Right atrium auricular region (tissue), 2 donors: ENCODE results near the gene ZNF423. TPM values are rescaled to one million over a fixed set of nuclear protein-coding genes. Genes with fewer than 3 reads are reported as not detected.

ENCODE experiments used
- DNase-seq: peaks from one replicate; pipeline ENCODE4 v3.0.0-alpha.2; 2019; ENCODE audit warnings: low spot score
- H3K27ac ChIP-seq, 2 donors: fragments of 200-600 bp; sonication (generic); 1 replicate in 1 of 2; 2 replicates in 1 of 2; pipeline ENCODE4 v1.5.1; 2016 to 2019
- H3K27me3 ChIP-seq, 2 donors: fragments of 200-600 bp; sonication (generic); one replicate each; pipeline versions ENCODE4 v1.5.1 to v1.6.0; 2017 to 2019
- H3K36me3 ChIP-seq: fragments of 200-600 bp; sonication (generic); one replicate; pipeline ENCODE4 v1.5.1; 2016
- H3K4me1 ChIP-seq, 2 donors: fragments of 200-600 bp; sonication (generic); one replicate each; pipeline versions ENCODE4 v1.5.1 to v1.6.0; 2017 to 2019
- H3K4me3 ChIP-seq, 2 donors: fragments of 200-600 bp; sonication (generic); 1 replicate in 1 of 2; 2 replicates in 1 of 2; pipeline ENCODE4 v1.5.1; 2017 to 2019; ENCODE audit warnings: mild to moderate bottlenecking in 1 of 2, moderate library complexity in 1 of 2
- H3K9me3 ChIP-seq, 2 donors: fragments of 200-600 bp; sonication (generic); one replicate each; pipeline ENCODE4 v1.5.1; 2019
- total RNA-seq, 2 donors: library from RNA; depleted of rRNA; stranded (reverse); fragments of >200 nt; gene quantifications; one replicate each; pipeline ENCODE4 v1.1.0, GENCODE V29; 2016
- TF ChIP-seq, protein P1 (sequence below), 2 donors: fragments of 200-600 bp; sonication (generic); IDR thresholded peaks; one replicate each; pipeline ENCODE4 v1.5.1; 2019; ENCODE audit warnings: antibody characterized with exemption in 2 of 2

ZNF423 gene
- total RNA-seq, 2 donors from 2014 or later = 8.5 to 10.7 TPM

DNA sequence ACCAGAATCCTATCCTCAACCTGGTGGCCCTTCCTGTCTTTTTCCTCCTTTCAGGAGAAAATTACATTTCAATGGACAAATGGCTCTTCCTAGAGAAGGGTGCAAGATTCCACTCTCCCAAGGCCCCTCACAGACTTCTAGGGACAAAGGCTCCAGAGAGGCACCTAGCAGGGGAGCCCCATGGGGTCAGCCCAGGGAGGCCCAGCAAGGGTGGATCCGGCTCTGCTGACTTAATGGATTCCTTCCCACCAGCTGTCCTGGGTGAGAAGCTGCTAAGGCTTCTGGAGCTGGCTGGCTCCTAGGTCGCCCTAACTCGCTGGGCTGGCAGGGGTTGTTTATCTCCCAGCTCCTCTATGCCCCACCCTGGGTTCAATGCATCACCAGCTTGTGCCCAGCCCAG, 152.4 kb downstream of the ZNF423 start:
- no peak for DNase-seq
- Histone ChIP-seq H3K4me1 (peaks cover 0 to 35% of the 10 kb centered on the region in 2 donors), H3K36me3 (no peaks in the 10 kb centered on the region), H3K27me3 (no peaks in the 10 kb centered on the region), H3K27ac (no peak overlapping the region), H3K9me3 (no peaks in the 10 kb centered on the region), H3K4me3 (no peak overlapping the region)
- TF ChIP-seq, protein P1, sequence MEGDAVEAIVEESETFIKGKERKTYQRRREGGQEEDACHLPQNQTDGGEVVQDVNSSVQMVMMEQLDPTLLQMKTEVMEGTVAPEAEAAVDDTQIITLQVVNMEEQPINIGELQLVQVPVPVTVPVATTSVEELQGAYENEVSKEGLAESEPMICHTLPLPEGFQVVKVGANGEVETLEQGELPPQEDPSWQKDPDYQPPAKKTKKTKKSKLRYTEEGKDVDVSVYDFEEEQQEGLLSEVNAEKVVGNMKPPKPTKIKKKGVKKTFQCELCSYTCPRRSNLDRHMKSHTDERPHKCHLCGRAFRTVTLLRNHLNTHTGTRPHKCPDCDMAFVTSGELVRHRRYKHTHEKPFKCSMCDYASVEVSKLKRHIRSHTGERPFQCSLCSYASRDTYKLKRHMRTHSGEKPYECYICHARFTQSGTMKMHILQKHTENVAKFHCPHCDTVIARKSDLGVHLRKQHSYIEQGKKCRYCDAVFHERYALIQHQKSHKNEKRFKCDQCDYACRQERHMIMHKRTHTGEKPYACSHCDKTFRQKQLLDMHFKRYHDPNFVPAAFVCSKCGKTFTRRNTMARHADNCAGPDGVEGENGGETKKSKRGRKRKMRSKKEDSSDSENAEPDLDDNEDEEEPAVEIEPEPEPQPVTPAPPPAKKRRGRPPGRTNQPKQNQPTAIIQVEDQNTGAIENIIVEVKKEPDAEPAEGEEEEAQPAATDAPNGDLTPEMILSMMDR (IDR thresholded peaks at IDR 0.05) = no peak

DNA sequence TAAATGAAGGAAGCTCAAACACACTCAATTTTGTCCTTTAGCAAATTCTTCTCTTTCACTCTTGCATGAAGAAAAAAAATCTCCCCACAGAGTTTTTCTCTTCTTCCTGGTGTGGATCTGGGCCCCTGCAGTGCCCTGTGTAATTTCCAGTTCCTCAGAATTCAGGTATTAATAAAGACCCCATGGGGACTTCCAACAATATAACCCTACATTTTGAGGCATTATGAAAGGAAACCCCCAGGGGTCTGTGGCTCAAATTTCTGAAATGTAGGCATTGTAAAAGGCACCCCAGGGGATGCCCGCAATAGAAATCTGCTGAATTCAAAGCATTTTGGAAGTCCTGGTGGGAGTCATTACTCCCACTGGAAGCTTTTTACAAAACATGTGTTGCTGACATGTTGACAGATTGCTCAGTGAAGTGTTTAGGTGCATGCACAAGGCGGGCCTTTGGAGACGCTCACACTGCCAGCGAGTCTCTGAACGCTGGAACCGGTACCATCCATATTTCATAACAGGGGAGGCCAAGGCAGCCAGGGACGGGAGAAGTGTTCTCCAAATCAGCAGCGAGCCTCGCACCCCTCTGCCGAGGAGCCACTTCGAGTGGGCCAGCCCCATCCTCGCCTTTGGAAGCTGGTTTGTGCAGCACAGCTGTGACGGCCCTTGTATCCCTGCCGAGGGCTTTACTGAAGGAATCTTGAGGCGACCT, 154.0 kb downstream of the ZNF423 start:
- Histone ChIP-seq H3K27me3 (no peaks in the 10 kb centered on the region), H3K4me3 (no peak overlapping the region), H3K27ac (peak overlapping the region in 1 of 2 donors; percentile 32), H3K36me3 (no peaks in the 10 kb centered on the region), H3K9me3 (no peaks in the 10 kb centered on the region), H3K4me1 (peaks cover 0 to 39% of the 10 kb centered on the region in 2 donors)
- DNase-seq = peak; percentile 90
- TF ChIP-seq, protein P1 (IDR thresholded peaks at IDR 0.05) = no peak

DNA sequence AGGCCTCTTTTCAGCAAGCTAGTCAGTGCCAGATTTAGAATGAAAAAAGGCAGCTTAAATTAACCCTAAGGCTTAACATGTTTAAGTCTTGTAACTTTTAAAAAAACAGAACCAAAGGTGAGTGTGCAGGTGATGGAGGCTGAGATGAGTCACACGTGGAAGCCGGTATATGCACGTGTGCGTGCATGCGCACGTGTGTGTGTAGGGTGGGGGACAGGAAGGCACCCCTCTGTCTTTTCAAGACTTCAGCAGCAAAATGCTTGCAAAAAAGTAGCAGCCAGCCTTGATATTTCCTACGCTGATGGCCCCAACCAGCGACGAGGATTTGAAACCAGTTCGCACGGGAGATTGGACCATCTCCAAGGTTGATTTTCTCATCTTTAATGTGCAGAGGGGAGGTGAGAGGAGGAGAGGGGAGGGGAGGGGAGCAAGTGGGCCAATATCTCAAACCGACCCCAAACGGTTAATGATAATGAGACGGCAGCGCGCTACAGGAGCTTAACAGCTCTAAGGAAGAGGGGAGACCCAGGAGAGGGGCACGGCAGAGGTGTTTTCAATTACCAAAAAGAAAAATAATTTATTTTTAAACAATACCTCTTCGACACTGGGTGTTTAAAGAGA, 154.7 kb downstream of the ZNF423 start:
- Histone ChIP-seq H3K36me3 (no peaks in the 10 kb centered on the region), H3K4me1 (peaks cover 0 to 39% of the 10 kb centered on the region in 2 donors), H3K9me3 (no peaks in the 10 kb centered on the region), H3K4me3 (no peak overlapping the region), H3K27me3 (no peaks in the 10 kb centered on the region), H3K27ac (peak overlapping the region in 1 of 2 donors; percentile 32)
- TF ChIP-seq, protein P1 (IDR thresholded peaks at IDR 0.05) = no peak
- DNase-seq = no peak

DNA sequence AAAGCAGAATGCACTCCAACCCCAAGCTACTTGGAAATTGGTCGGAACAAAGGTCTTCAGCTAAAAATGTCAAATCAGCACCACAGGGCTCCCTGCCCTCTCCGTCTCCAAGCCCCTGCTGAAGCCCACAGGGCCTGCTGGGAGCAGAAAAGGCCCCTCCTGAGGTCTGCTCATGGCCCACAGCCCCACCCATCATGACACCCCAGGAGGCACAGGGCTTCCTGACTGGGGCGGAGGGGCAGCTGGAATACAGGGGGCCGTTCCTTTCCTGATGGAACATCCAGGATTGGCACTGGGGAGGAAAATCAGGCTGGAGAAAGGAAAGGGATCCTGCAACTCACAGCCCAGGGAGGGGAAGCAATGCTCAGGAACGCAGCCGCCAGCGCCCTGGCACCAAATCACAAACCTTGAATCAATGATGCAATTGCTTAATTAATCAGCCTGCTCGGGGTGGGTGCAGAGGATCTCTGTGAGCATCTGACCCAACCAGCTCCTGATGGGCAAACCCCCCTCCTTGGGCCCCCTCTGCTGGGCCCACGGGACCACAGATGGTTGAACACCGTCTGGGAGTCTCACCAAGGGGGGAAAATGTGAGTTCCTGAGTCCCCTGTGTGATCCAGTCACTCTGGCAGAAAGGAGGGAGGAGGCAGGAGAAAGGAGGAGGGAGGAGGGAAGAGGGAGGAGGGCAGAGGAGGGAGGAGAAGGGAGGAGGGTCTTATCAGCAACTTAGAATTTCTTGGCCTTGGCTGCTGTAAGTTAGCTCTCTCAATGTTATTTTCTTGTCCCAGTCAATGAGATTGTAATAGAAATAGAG, 155.5 kb downstream of the ZNF423 start:
- H3K27ac ChIP-seq = peak overlapping the region; percentile 40 to 81
- no peak overlapping the region for H3K4me3 ChIP-seq
- H3K27me3 ChIP-seq = no peaks in the 10 kb centered on the region
- peaks cover 0 to 39% of the 10 kb centered on the region in 2 donors for H3K4me1 ChIP-seq
- DNase-seq = peak; percentile 81
- TF ChIP-seq, protein P1 (IDR thresholded peaks at IDR 0.05) = no peak
- H3K36me3 ChIP-seq = no peaks in the 10 kb centered on the region
- H3K9me3 ChIP-seq = no peaks in the 10 kb centered on the region

DNA sequence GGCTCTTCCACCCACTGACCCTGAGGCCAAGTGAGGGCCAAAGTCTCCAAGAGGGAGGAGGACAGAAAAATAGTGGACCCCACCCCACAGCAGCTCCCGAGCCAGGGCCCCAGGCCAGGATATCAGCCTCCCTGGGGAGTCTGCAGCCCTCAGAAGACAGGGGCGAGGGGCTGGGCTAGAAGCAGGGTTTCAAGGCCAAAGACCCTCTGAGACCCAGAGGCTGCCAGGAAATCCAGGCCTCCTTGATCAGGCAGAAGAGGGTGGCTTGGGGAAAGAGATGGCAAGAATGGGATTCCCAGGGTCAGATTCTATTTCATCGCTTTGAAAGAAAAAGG, 156.1 kb downstream of the ZNF423 start:
- Histone ChIP-seq H3K36me3 (no peaks in the 10 kb centered on the region), H3K4me3 (no peak overlapping the region), H3K27me3 (no peaks in the 10 kb centered on the region), H3K9me3 (no peaks in the 10 kb centered on the region), H3K4me1 (peaks cover 0 to 39% of the 10 kb centered on the region in 2 donors), H3K27ac (peak overlapping the region; percentile 50 to 81)
- TF ChIP-seq, protein P1 (IDR thresholded peaks at IDR 0.05) = no peak
- DNase-seq = no peak
